GM18867 (cell line): ENCODE measurements around the gene ARHGEF25.
A peak's percentile ranks its signal among the peaks of the same experiment; 100 is the strongest.
"Not testable (repeated sequence)": the region's sequence is repeated elsewhere in the genome, so short reads cannot be mapped to it uniquely, and the experiment has no call there.

Source experiments
- ATAC-seq: cut with Tn5 transposase; IDR thresholded peaks from one replicate; pipeline ENCODE4 v1.9.1; 2021; ENCODE audit warnings: mild to moderate bottlenecking, moderate library complexity; ENCODE audit not compliant: unreplicated experiment

ARHGEF25 gene

GRCh38 chr12:57584690-57585089 is 26.5 kb upstream of the ARHGEF25 start:
- no peak for ATAC-seq

- ATAC-seq: no peak
Observed at GRCh38 chr12:57585156-57585555, 26.1 kb upstream of the ARHGEF25 start.

- ATAC-seq: no peak
Observed at GRCh38 chr12:57586128-57586527, 25.1 kb upstream of the ARHGEF25 start.

GRCh38 chr12:57586832-57587429 is 24.3 kb upstream of the ARHGEF25 start:
- ATAC-seq: no peak

DNA sequence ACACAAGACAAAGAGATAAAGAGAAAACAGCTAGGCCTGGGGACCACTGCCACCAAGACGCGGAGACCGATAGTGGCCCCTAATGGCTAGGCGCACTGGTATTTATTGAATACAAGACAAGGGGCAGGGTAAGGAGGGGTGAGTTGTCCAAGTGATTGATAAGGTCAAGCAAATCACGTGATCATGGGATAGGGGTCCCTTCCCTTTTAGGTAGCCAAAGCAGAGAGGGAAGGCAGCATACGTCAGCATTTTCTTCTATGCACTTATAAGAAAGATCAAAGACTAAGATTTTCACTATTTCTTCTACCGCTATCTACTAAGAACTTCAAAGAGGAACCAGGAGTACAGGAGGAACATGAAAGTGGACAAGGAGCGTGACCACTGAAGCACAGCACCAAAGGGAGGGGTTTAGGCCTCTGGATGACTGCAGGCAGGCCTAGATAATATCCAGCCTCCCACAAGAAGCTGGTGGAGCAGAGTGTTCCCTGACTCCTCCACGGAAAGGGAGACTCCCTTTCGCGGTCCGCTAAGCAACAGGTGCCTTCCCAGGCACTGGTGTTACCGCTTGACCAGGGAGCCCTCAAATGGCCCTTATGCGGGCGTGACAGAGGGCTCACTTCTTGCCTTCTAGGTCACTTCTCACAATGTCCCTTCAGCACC is 22.2 kb upstream of the ARHGEF25 start:
- ATAC-seq: not testable (repeated sequence)

- no peak for ATAC-seq
Observed at GRCh38 chr12:57590479-57590863, 20.8 kb upstream of the ARHGEF25 start.

GRCh38 chr12:57590864-57591781 is 20.1 kb upstream of the ARHGEF25 start, which contains the start of gene PIP4K2C:
Gene PIP4K2C, plus strand, starts transcription at chr12:57591192. Its CDS starts 98 bp downstream, at chr12:57591290.
- ATAC-seq: peak; percentile 94

DNA sequence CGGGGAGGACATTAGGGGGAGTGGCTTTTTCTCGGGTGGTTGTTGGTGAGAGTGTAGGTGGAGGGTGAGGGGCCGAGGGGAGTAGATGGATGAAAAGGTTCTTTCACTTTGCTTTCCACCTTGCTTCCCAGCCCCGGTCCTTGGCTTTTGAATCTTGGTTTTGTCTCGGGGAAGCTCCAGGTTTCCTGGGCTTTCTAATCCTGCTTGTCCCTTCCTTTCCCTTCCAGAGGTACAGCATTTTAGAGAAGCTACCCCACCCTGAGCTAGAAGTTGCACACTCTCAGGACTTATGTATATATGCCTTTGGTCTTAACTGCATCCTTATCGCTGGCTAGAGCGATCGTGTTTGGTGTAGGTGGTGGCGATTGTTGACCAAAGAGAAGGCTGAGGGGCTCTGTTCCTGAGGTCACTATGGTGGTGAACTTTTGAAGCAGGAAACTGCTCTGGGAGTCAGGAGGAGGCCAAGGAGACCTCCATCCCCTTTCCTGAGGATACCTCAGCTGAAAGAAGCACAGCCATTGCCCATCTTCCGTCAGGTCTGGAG is 19.4 kb upstream of the ARHGEF25 start:
- peak; percentile 4 for ATAC-seq

- ATAC-seq: no peak
Observed at GRCh38 chr12:57592551-57593165, 18.6 kb upstream of the ARHGEF25 start.

- ATAC-seq: no peak
Observed at GRCh38 chr12:57593187-57593586, 18.0 kb upstream of the ARHGEF25 start.

DNA sequence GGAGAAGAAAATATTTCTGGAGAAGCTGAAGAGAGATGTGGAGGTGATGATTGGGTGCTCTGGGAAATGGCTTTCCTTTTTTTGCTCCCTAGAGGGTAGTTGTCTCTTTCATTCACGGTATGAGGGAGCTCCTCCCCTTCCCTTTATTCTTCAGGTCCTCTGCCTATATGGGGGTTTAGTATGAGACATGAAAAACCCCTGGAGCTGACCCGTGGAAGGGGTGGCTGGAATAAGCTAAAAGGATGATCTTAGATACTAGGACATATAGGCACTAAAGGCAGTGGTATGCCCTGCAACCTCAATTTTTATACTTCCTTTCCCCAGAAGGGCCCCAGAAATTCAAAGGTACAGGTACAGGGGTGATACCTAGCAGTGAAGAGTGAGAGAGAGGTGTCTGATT is 10.8 kb upstream of the ARHGEF25 start:
- ATAC-seq: no peak

DNA sequence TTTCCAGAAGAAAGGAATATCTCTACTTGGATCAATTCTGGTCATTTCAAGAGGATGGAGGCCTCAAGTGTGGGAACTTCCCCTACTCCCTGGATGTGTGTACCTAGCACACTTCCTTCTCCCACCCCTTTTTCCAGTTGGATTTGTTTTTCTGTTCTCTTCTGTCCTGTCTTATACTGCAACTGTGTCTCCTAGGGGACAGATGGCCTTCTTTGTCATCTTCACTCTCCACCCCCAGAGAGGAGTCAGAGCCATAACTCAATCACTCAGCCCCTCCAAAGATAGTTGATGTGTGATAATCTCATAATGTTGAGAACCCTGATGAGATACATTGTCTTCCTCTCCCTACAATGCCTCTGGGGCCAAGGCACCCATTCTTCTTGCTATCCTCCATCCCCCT is 8.7 kb upstream of the ARHGEF25 start:
- ATAC-seq: no peak

- no peak for ATAC-seq
Observed at GRCh38 chr12:57603324-57603723, 7.9 kb upstream of the ARHGEF25 start.

DNA sequence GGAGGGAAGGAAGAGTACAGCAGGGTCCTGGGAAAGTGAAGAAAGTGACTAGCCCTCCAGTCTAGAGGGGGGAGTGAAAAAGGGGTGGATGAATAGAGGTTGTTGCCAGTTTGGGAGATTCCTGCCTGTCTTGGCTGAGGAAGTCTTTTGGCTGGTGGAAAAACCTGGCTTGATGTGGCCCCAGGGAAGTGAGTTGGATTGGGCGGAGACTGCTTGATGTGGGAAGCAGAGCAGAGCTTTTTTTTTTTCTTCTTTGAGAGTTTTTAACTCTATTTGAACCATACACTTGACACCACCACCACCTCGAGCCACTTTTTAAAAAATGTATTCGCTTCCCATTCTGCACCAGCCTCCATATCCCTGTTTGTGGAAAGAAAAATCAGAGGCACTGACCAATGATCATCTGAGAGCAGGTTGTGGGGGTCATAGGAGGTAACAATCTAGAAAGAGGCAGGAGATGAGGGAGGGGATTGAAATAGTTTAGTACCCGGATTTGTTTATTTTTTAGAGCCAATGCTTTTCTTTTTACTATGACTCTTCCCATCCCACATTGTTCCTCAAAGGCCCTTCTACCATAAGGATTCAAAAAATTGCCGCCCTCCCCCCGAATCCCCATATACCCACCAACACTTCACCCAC is 7.3 kb upstream of the ARHGEF25 start:
- no peak for ATAC-seq

DNA sequence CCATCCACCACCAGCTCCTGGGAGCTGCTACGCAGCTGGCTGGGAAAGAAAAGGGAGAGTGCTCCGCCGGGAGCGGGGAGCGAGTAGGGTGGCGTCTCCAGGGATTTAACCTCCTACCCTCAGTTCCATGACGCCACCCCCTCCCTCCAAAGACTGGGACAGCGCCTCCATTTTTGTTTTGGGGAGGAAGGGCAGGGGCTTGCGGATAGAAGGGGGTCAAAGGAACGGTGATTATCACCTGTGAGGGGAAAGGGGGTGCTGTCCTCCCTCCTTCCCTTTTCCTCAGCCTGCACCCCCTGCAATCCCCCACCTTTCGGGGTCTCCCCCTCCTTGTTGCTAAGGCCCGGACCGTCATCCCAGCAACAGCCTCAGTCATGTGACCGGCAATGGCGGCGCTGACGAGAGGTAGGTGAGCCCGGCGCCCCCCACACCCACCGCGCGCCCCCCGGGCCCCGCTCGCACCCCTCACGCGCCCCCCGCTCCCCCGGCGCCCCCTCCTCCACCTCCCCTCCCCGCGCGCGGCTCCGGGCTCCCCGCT is 6.7 kb upstream of the ARHGEF25 start, which contains the start of gene DTX3:
Gene DTX3 (plus strand): TSS at position 371 of the 538 bp plus-strand sequence. CDS start 1,694 bp downstream, outside the sequence.
- ATAC-seq: no peak

DNA sequence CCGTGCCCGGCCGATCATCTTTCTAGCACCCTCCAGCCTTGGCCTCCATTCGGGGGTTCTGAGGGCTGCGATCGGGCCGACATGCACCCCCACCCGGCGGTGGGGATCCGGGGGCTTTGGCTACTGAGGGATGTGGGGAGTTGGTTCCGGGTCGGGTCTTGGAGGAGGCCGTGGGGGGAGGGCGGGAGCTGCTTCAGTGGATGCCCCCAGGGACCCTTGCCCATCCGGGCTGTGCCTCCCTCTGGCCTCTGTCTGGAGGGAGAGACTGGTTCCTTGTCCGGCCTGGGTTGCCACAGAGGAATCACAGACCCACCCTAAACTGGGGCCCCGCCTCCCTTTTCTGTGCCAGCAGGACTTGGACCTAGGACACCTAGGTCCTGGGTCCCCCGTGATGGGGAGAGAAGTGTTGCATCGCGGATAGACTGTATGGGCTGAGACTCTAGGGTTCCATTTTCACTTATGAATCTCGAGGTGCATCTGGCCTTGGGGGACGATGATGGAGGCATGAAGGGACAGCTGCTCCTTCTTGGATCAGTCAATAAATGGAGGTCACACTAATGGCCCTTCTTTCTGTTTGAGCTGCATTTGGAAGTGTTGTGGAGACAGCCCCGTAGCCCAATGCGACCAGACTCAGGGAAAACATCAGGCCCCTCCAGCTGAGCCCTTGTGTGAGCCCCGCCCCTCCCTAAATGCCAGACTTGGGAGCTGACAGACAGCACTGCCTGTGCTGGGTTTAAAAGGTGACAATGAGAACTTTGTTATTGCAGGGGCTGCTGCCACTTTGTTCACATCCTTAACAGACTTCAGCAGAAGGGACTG is 6.0 kb upstream of the ARHGEF25 start:
- ATAC-seq: no peak

GRCh38 chr12:57605811-57606311 is 5.4 kb upstream of the ARHGEF25 start:
- no peak for ATAC-seq

- ATAC-seq: no peak
Observed at GRCh38 chr12:57606399-57606798, 4.8 kb upstream of the ARHGEF25 start.

GRCh38 chr12:57606821-57607220 is 4.4 kb upstream of the ARHGEF25 start:
- ATAC-seq: no peak
